Activated CD8-positive, alpha-beta T cell treated with anti-CD3 and anti-CD28 coated beads for 36 hours (primary cell): Measurements from ENCODE around the gene UBE2G2. TPM values are rescaled to one million over a fixed set of nuclear protein-coding genes. Genes with fewer than 3 reads are reported as not detected.
A peak's percentile ranks its signal among the peaks of the same experiment; 100 is the strongest.

Experiments used
- ATAC-seq: fragments of 200-7000 bp; cut with Tn5 transposase; one replicate; pipeline ENCODE4 v1.10.0; 2021; ENCODE audit warnings: mild to moderate bottlenecking, moderate library complexity
- CTCF ChIA-PET: fragments of 350-600 bp; sonication (Branson Sonifier 250); formaldehyde crosslinking; loops from one replicate; lab custom pipeline; 2021; ENCODE audit warnings: antibody characterized with exemption; lab: Charles Lee
- POLR2A ChIA-PET: fragments of 350-600 bp; sonication (Branson Sonifier 250); formaldehyde crosslinking; loops from one replicate; lab custom pipeline; 2021; ENCODE audit warnings: antibody characterized with exemption; lab: Charles Lee
- DNase-seq: peaks from one replicate; pipeline ENCODE4 v3.0.0-alpha.2; 2020
- H3K27ac Mint-ChIP-seq: one replicate; pipeline ENCODE4 v1.8.0; 2021; ENCODE audit warnings: mild to moderate bottlenecking, mixed read lengths
- H3K27me3 Mint-ChIP-seq: one replicate; pipeline ENCODE4 v1.8.0; 2021; ENCODE audit warnings: mixed read lengths
- H3K36me3 Mint-ChIP-seq: one replicate; pipeline ENCODE4 v1.8.0; 2021; ENCODE audit warnings: low read depth, mixed read lengths
- H3K4me1 Mint-ChIP-seq: one replicate; pipeline ENCODE4 v1.8.0; 2021; ENCODE audit warnings: low read depth, mixed read lengths
- H3K4me3 Mint-ChIP-seq: one replicate; pipeline ENCODE4 v1.8.0; 2021; ENCODE audit warnings: mild to moderate bottlenecking, moderate library complexity, mixed read lengths
- H3K9me3 Mint-ChIP-seq: one replicate; pipeline ENCODE4 v1.8.0; 2021; ENCODE audit warnings: mixed read lengths
- CTCF ChIP-seq: fragments of 200-600 bp; IDR thresholded peaks from one replicate; pipeline ENCODE4 v1.8.0; 2022; ENCODE audit warnings: antibody characterized with exemption, mild to moderate bottlenecking
- intact Hi-C: fragments of 100-400 bp; cut with micrococcal nuclease; formaldehyde crosslinking; loops from one replicate; pipeline ENCODE4 v1.10.0; 2022
- total RNA-seq, 2 experiments: library from RNA; stranded (reverse); gene quantifications; one replicate each; pipeline ENCODE4 v1.2.3, GENCODE V29; 2021

The UBE2G2 gene
- total RNA-seq, 2 experiments from 2014 or later = 113 to 115 TPM

- Mint-ChIP-seq H3K4me3 (no peak overlapping the region), H3K9me3 (no peaks in the 10 kb centered on the region), H3K27ac (no peak overlapping the region), H3K4me1 (no peaks in the 10 kb centered on the region), H3K27me3 (peaks cover 8% of the 10 kb centered on the region), H3K36me3 (no peaks in the 10 kb centered on the region)
- no peak for TF ChIP-seq CTCF
- no peak for ATAC-seq
- POLR2A ChIA-PET = no interaction called here
- intact Hi-C loops = loop anchor here (10.0 kb wide), 1 partner anchor 234 kb away; no protein-coding TSS in a partner anchor
- CTCF ChIA-PET = interaction anchor here (1.2 kb wide), 1 partner anchor 16 kb away, joined by 3 read pairs; no protein-coding TSS in a partner anchor
- DNase-seq = no peak
These were observed 52.4 kb downstream of the UBE2G2 start for GRCh38 chr21:44749116-44749758.

GRCh38 chr21:44748621-44749020 lies 53.0 kb downstream of the UBE2G2 start:
- intact Hi-C loops = loop anchor here (10.0 kb wide), 1 partner anchor 234 kb away; no protein-coding TSS in a partner anchor
- no peaks in the 10 kb centered on the region for H3K36me3 Mint-ChIP-seq
- no peak overlapping the region for H3K27ac Mint-ChIP-seq
- no peak overlapping the region for H3K4me3 Mint-ChIP-seq
- no peaks in the 10 kb centered on the region for H3K4me1 Mint-ChIP-seq
- ChIA-PET CTCF (interaction anchor here (1.2 kb wide), 1 partner anchor 16 kb away, joined by 3 read pairs; no protein-coding TSS in a partner anchor), POLR2A (no interaction called here)
- no peaks in the 10 kb centered on the region for H3K9me3 Mint-ChIP-seq
- TF ChIP-seq CTCF = no peak
- ATAC-seq (no peak), DNase-seq (no peak)
- H3K27me3 Mint-ChIP-seq = peaks cover 8% of the 10 kb centered on the region

GRCh38 chr21:44742418-44743153 lies 59.0 kb downstream of the UBE2G2 start:
- no peak overlapping the region for H3K4me3 Mint-ChIP-seq
- no peaks in the 10 kb centered on the region for H3K27me3 Mint-ChIP-seq
- no peak overlapping the region for H3K27ac Mint-ChIP-seq
- H3K9me3 Mint-ChIP-seq = peaks cover 4% of the 10 kb centered on the region
- intact Hi-C loops = loop anchor here (10.0 kb wide), 1 partner anchor 228 kb away; no protein-coding TSS in a partner anchor
- ATAC-seq (no peak), DNase-seq (no peak)
- no peaks in the 10 kb centered on the region for H3K36me3 Mint-ChIP-seq
- peaks cover 4% of the 10 kb centered on the region for H3K4me1 Mint-ChIP-seq
- TF ChIP-seq CTCF = peak; percentile 48
- POLR2A ChIA-PET = interaction anchor here (0.6 kb wide), 1 partner anchor 153 kb away, joined by 3 read pairs; no protein-coding TSS in a partner anchor
- CTCF ChIA-PET = interaction anchor here (0.7 to 2.9 kb wide), 26 partner anchors 9 to 241 kb away, joined by 3 to 31 read pairs (median 4); partner anchors contain the start of genes KRTAP10-11 and TSPEAR

GRCh38 chr21:44741921-44742320 lies 59.7 kb downstream of the UBE2G2 start:
- no peak for TF ChIP-seq CTCF
- DNase-seq (no peak), ATAC-seq (no peak)
- peaks cover 5% of the 10 kb centered on the region for H3K9me3 Mint-ChIP-seq
- no peak overlapping the region for H3K4me3 Mint-ChIP-seq
- H3K27ac Mint-ChIP-seq = no peak overlapping the region
- ChIA-PET CTCF (interaction anchor here (0.7 to 2.9 kb wide), 24 partner anchors 8 to 241 kb away, joined by 3 to 31 read pairs (median 4); partner anchors contain the start of genes KRTAP10-11 and TSPEAR), POLR2A (no interaction called here)
- H3K27me3 Mint-ChIP-seq = no peaks in the 10 kb centered on the region
- peaks cover 4% of the 10 kb centered on the region for H3K4me1 Mint-ChIP-seq
- H3K36me3 Mint-ChIP-seq = no peaks in the 10 kb centered on the region
- intact Hi-C loops = loop anchor here (10.0 kb wide), 1 partner anchor 227 kb away; no protein-coding TSS in a partner anchor
